Psoas muscle (tissue), 8 donors: ENCODE data around the gene VWA3B. TPM values are rescaled to one million over a fixed set of nuclear protein-coding genes. Genes with fewer than 3 reads are reported as not detected.

Source experiments
- ATAC-seq, 4 donors: fragments of 200-7000 bp; cut with Tn5 transposase; one replicate each; pipeline ENCODE4 v1.9.1; 2020; ENCODE audit warnings: moderate library complexity in 3 of 4, mild to moderate bottlenecking in 2 of 4
- DNase-seq, 2 donors: peaks; one replicate each; pipeline ENCODE4 v3.0.0-alpha.2; 2020
- H3K27ac ChIP-seq: fragments of 200-600 bp; one replicate; pipeline ENCODE4 v1.8.0; 2022
- H3K27me3 ChIP-seq, 3 donors: fragments of 200-600 bp in 1 of 3; one replicate each; pipeline versions ENCODE4 v1.6.1 to v1.8.0; 2013 to 2022; ENCODE audit warnings: low read length in 2 of 3, mild to moderate bottlenecking in 2 of 3, moderate library complexity in 1 of 3; ENCODE audit not compliant: insufficient read depth in 3 of 3
- H3K36me3 ChIP-seq, 2 donors: fragments of 200-600 bp in 1 of 2; one replicate each; pipeline versions ENCODE4 v1.6.1 to v1.8.0; 2013 to 2022; ENCODE audit warnings: low read depth in 1 of 2, mild to moderate bottlenecking in 1 of 2, moderate library complexity in 1 of 2; ENCODE audit not compliant: insufficient read depth in 1 of 2
- H3K4me1 ChIP-seq: fragments of 200-600 bp; one replicate; pipeline ENCODE4 v1.8.0; 2022
- H3K4me3 ChIP-seq: fragments of 200-600 bp; one replicate; pipeline ENCODE4 v1.8.0; 2022; ENCODE audit warnings: mild to moderate bottlenecking
- H3K9me3 ChIP-seq: fragments of 200-600 bp; one replicate; pipeline ENCODE4 v1.8.0; 2022
- WGBS, 3 donors: extraction: QIAGEN DNeasy Blood & Tissue Kit; methylation state at CpG; one replicate each; pipeline versions ENCODE4 v1.1.6 to v1.1.7; 2013; 5-methylcytosine and 5-hydroxymethylcytosine counted together
- intact Hi-C, 2 donors: fragments of 100-400 bp; cut with DNase I; formaldehyde crosslinking; loops; one replicate each; pipeline versions ENCODE4 v1.11.0 to v1.14.2; 2022
- polyA plus RNA-seq, 3 donors: library from polyadenylated mRNA; stranded (reverse); fragments of 200-250 nt; gene quantifications; one replicate each; pipeline ENCODE4 v1.2.3, GENCODE V29; 2013
- total RNA-seq, 4 donors: library from RNA; stranded (reverse); fragmentation: NEBNext Ultra II Directional in 2 of 4; extraction: Animal tissue kit (Norgen Biotek cat#: 25700) in 2 of 4; gene quantifications; one replicate each; pipeline versions ENCODE4 v1.2.1 to v1.2.4, GENCODE V29; 2021 to 2023
- TF ChIP-seq, protein P1 (sequence below): fragments of 200-600 bp; IDR thresholded peaks from one replicate; pipeline ENCODE4 v1.8.0; 2022; ENCODE audit warnings: antibody characterized with exemption
- donor health status: healthy with polysubstance abuse.
- donor health status: DM: no; HTN: no; CAD: no; lungs with moderate emphysema.
- donor health status: Bipolar disorder and iron deficiency.
- donor health status: healthy.
- donor health status: DM: yes; HTN: yes; CAD: no.
- donor health status: DM: no; HTN: no; CAD: no.
- donor health status: DM: no; HTN: no; CAD: no.
- donor health status: DM: yes; HTN: yes; CAD: no.

VWA3B gene
- total and polyA plus RNA-seq, 7 donors, result 0.01 to 0.24 (median 0.21) TPM; not detected in 3

DNA sequence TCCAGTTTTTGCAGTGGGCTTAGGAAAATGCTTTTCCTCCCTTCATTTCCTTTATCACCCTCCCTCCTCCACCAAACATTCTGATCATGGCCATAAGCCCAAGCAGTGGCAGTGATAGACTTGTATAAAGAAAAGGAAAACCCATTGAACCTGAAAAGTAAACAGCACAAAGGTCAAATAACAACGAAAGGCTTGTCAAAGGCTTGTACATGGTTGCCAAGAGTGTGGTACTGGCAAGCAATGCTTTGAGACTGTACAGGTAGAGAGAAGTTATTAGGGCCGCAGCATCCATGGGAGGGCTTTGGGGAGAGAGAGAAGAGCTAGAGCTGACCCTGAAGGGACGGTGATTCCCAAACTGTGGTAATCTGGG is 2.1 kb upstream of the VWA3B start:
- Histone ChIP-seq H3K36me3 (no peaks in the 10 kb centered on the region), H3K9me3 (no peaks in the 10 kb centered on the region), H3K4me1 (peaks cover 16% of the 10 kb centered on the region), H3K27ac (no peak overlapping the region), H3K27me3 (no peaks in the 10 kb centered on the region), H3K4me3 (no peak overlapping the region)
- TF ChIP-seq, protein P1, sequence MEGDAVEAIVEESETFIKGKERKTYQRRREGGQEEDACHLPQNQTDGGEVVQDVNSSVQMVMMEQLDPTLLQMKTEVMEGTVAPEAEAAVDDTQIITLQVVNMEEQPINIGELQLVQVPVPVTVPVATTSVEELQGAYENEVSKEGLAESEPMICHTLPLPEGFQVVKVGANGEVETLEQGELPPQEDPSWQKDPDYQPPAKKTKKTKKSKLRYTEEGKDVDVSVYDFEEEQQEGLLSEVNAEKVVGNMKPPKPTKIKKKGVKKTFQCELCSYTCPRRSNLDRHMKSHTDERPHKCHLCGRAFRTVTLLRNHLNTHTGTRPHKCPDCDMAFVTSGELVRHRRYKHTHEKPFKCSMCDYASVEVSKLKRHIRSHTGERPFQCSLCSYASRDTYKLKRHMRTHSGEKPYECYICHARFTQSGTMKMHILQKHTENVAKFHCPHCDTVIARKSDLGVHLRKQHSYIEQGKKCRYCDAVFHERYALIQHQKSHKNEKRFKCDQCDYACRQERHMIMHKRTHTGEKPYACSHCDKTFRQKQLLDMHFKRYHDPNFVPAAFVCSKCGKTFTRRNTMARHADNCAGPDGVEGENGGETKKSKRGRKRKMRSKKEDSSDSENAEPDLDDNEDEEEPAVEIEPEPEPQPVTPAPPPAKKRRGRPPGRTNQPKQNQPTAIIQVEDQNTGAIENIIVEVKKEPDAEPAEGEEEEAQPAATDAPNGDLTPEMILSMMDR, result no peak
- 81 to 89% (median 83%) methylated on average over 3 of the region's 3 CpGs for WGBS, 3 donors
- ATAC-seq (no peak), DNase-seq (no peak)
- intact Hi-C loops, result no loop called here

DNA sequence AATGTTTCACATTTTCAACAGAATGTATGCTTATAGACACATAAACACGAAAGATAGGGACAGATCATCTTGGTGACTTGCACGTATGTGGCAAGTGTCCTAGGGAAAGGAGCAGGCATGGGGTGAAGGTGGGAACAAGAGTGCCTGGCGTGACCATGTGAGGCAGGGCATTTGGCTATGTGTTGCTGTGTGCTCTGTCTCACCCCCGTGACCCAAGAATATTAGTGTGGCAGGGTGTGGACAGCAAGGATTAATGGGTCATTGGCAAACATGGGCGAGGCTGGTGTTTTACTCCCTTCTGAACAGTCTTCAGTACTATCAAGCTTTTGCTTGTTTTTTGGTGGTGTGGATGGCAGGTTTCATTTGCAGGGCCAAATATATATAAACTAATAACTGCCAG is 1.3 kb upstream of the VWA3B start:
- ATAC-seq (peak; percentile 23 to 74 (median 53)), DNase-seq (no peak)
- Histone ChIP-seq H3K4me3 (no peak overlapping the region), H3K27me3 (no peaks in the 10 kb centered on the region), H3K9me3 (no peaks in the 10 kb centered on the region), H3K36me3 (no peaks in the 10 kb centered on the region), H3K4me1 (peaks cover 16% of the 10 kb centered on the region), H3K27ac (no peak overlapping the region)
- WGBS, 3 donors, result 32 to 61% (median 46%) methylated on average over 5 of the region's 5 CpGs
- TF ChIP-seq, protein P1, result no peak
- intact Hi-C loops, result no loop called here

DNA sequence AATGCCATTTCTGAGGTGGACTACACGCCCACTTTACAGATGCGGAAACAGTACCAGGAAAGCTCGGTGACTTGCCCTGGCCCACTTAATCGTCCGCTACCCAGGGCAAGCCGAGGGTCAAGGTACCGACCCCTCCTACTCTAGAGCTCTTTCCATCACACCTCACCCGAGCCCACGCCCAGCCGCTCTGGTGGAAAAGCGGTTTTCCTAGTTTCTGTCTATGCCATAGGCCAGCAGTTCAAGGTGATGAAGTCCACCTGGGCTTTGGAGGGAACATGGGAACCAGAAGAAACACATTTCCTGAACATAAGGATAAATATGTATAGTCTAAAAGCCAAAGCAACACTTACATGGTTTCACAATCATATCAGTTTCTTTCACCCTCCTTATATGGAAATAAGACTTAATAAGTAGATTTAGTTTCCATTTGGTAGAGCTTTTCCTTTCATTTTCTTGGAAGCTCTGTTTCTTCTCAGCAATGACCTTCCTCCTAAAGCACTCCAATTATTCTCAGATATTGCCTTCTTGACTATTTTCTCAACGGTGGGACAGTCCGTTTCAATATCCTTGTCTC is 567 bp downstream of the VWA3B start:
- Histone ChIP-seq H3K36me3 (no peaks in the 10 kb centered on the region), H3K4me3 (peak overlapping the region; percentile 71), H3K27ac (no peak overlapping the region), H3K9me3 (no peaks in the 10 kb centered on the region), H3K27me3 (no peaks in the 10 kb centered on the region), H3K4me1 (peaks cover 16% of the 10 kb centered on the region)
- TF ChIP-seq, protein P1, result no peak
- DNase-seq (no peak), ATAC-seq (no peak)
- intact Hi-C loops, result no loop called here
- 51 to 65% (median 52%) methylated on average over 13 of the region's 13 CpGs for WGBS, 3 donors

DNA sequence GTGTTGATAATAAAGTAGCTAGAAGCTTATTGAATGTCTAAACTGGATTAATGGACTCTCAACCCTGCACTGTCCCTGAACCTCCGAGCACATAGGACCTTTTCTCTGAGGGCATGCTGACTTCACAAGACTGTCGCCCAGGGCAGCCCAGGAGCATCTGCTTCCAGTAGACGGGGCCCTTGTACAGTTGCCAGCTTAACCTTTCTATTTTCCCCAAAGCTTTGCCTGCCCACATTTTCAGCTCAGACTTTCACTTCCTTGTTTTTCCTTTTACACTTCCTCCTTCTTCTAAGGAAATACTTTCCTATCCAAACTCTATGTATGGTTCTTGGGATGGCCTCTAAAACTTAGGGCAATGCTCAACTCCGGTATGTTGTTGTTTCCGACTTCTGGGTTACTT is 1.3 kb downstream of the VWA3B start:
- TF ChIP-seq, protein P1, result no peak
- no peak for ATAC-seq
- H3K9me3 ChIP-seq, result no peaks in the 10 kb centered on the region
- no peak for DNase-seq
- H3K27ac ChIP-seq, result no peak overlapping the region
- no peaks in the 10 kb centered on the region for H3K36me3 ChIP-seq
- intact Hi-C loops, result no loop called here
- no peaks in the 10 kb centered on the region for H3K27me3 ChIP-seq
- WGBS, 3 donors, result 73 to 81% (median 79%) methylated on average over 5 of the region's 5 CpGs
- H3K4me3 ChIP-seq, result no peak overlapping the region
- peaks cover 16% of the 10 kb centered on the region for H3K4me1 ChIP-seq

DNA sequence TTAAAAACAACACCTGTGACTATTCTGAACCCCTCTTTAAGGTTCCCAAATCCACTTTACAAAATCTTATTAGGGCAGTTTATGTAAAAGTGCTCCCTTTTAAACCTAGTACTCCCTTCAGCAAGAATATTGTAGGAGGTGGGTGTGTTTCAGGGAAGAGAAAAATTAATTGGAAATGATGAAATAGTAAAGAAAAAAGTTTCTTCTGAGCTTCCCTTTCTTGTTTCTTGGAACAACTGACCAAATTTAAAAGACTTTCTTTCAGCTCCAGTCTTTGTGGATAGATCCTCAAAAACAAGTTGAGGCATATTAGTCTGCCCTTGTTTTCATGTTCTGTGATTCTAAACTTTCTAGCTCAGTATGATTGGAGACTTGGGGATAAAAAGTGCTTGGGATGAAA is 3.0 kb downstream of the VWA3B start:
- H3K4me1 ChIP-seq, result peaks cover 16% of the 10 kb centered on the region
- no peaks in the 10 kb centered on the region for H3K27me3 ChIP-seq
- no peak for ATAC-seq
- H3K9me3 ChIP-seq, result no peaks in the 10 kb centered on the region
- TF ChIP-seq, protein P1, result no peak
- H3K36me3 ChIP-seq, result no peaks in the 10 kb centered on the region
- H3K4me3 ChIP-seq, result no peak overlapping the region
- no peak overlapping the region for H3K27ac ChIP-seq
- intact Hi-C loops, result no loop called here
- DNase-seq, result no peak
